Measurements from ENCODE around the gene CCSER1. TPM values are rescaled to one million over a fixed set of nuclear protein-coding genes. Genes with fewer than 3 reads are reported as not detected.

Gene CCSER1
- total RNA-seq, 1 experiment from 2014 or later = 5.9 TPM

- Histone ChIP-seq H3K4me3 (no peak overlapping the region), H3K36me3 (ENCODE audit: low read depth) (no peaks in the 10 kb centered on the region), H3K4me1 (replicated peaks; ENCODE audit: insufficient read depth) (no peaks in the 10 kb centered on the region), H3K79me2 (ENCODE audit: low read depth) (no peaks in the 10 kb centered on the region), H3K27me3 (ENCODE audit: insufficient read depth, low read depth) (no peaks in the 10 kb centered on the region), H3K9me3 (ENCODE audit: insufficient read depth, low read depth) (no peaks in the 10 kb centered on the region), H3F3A (ENCODE audit: insufficient read depth, low read depth) (no peaks in the 10 kb centered on the region), H3K9me2 (ENCODE audit: insufficient read depth) (no peaks in the 10 kb centered on the region), H4K20me1 (ENCODE audit: insufficient read depth) (no peaks in the 10 kb centered on the region), H3K27ac (no peak overlapping the region), H3K4me2 (no peak overlapping the region), H2AFZ (no peak overlapping the region)
- intact Hi-C loops (cut with micrococcal nuclease; ENCODE audit: unreplicated experiment) = no loop called here
- POLR2A ChIA-PET (ENCODE audit: unreplicated experiment) = no interaction called here
- DNase-seq = no peak
- TF ChIP-seq CTCF (conservative IDR thresholded peaks at IDR 0.05) = no peak
- no peak for TF ChIP-seq EZH2 (IDR thresholded peaks at IDR 0.05; ENCODE audit: low read depth)
- no TSS peak for BruUV-seq (replicated peaks)
- CTCF ChIA-PET = no interaction called here
These were observed 487.2 kb downstream of the CCSER1 start for GRCh38 chr4:90614371-90614770.

- Histone ChIP-seq H3K9me3 (ENCODE audit: insufficient read depth, low read depth) (no peaks in the 10 kb centered on the region), H3K9me2 (ENCODE audit: insufficient read depth) (no peaks in the 10 kb centered on the region), H4K20me1 (ENCODE audit: insufficient read depth) (no peaks in the 10 kb centered on the region), H3F3A (ENCODE audit: insufficient read depth, low read depth) (no peaks in the 10 kb centered on the region), H3K27me3 (ENCODE audit: insufficient read depth, low read depth) (no peaks in the 10 kb centered on the region), H3K79me2 (ENCODE audit: low read depth) (no peaks in the 10 kb centered on the region), H3K4me3 (no peak overlapping the region), H3K36me3 (ENCODE audit: low read depth) (no peaks in the 10 kb centered on the region), H3K4me2 (no peak overlapping the region), H3K27ac (no peak overlapping the region), H3K4me1 (replicated peaks; ENCODE audit: insufficient read depth) (no peaks in the 10 kb centered on the region), H2AFZ (no peak overlapping the region)
- TF ChIP-seq CTCF (conservative IDR thresholded peaks at IDR 0.05) = no peak
- TF ChIP-seq EZH2 (IDR thresholded peaks at IDR 0.05; ENCODE audit: low read depth) = no peak
- POLR2A ChIA-PET (ENCODE audit: unreplicated experiment) = no interaction called here
- no TSS peak for BruUV-seq (replicated peaks)
- DNase-seq = no peak
- CTCF ChIA-PET = no interaction called here
- intact Hi-C loops (cut with micrococcal nuclease; ENCODE audit: unreplicated experiment) = no loop called here
These were observed 493.9 kb downstream of the CCSER1 start for GRCh38 chr4:90621080-90621479.

GRCh38 chr4:90624781-90625180, 497.6 kb downstream of the CCSER1 start:
- POLR2A ChIA-PET (ENCODE audit: unreplicated experiment) = no interaction called here
- CTCF ChIA-PET = no interaction called here
- Histone ChIP-seq H3K36me3 (ENCODE audit: low read depth) (no peaks in the 10 kb centered on the region), H3K9me2 (ENCODE audit: insufficient read depth) (no peaks in the 10 kb centered on the region), H3K4me1 (replicated peaks; ENCODE audit: insufficient read depth) (no peaks in the 10 kb centered on the region), H3K79me2 (ENCODE audit: low read depth) (no peaks in the 10 kb centered on the region), H3K4me2 (no peak overlapping the region), H2AFZ (no peak overlapping the region), H3K4me3 (no peak overlapping the region), H3K27ac (no peak overlapping the region), H3K27me3 (ENCODE audit: insufficient read depth, low read depth) (no peaks in the 10 kb centered on the region), H3F3A (ENCODE audit: insufficient read depth, low read depth) (no peaks in the 10 kb centered on the region), H3K9me3 (ENCODE audit: insufficient read depth, low read depth) (no peaks in the 10 kb centered on the region), H4K20me1 (ENCODE audit: insufficient read depth) (no peaks in the 10 kb centered on the region)
- no TSS peak for BruUV-seq (replicated peaks)
- intact Hi-C loops (cut with micrococcal nuclease; ENCODE audit: unreplicated experiment) = no loop called here
- DNase-seq = no peak
- TF ChIP-seq EZH2 (IDR thresholded peaks at IDR 0.05; ENCODE audit: low read depth) (no peak), CTCF (conservative IDR thresholded peaks at IDR 0.05) (no peak)

All from PC-9 (cell line).